ENCODE data around the gene ZBP1.

The ZBP1 gene

DNA sequence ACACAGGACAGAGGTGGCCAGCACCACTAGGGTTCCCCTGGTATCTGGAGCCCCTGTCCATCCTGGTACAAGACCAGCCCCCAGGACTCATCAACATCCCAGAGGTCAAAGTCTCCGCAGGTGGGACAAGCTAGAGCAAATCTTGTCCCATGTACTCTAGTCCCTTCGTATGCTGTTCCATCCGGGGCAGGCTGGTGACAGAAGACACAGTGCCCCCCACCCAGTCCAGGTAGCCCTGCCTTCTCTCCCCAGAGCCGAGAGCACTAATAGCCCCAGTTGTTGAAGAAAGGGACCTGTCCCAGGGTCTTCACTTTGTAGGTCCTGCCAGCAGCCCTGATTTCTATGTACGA lies 38.2 kb downstream of the ZBP1 start:
- Histone ChIP-seq H2BK5ac (ENCODE audit: low read length) (no peak overlapping the region), H2BK15ac (ENCODE audit: low read length) (no peak overlapping the region), H3K79me1 (ENCODE audit: low read depth, low read length) (peaks cover 3% of the 10 kb centered on the region), H3K23ac (ENCODE audit: low read depth, low read length, poor library complexity) (no peak overlapping the region), H2BK120ac (ENCODE audit: low read depth, low read length) (no peak overlapping the region), H3K4me1 (ENCODE audit: control insufficient read depth in 2 of 2, insufficient read depth in 1 of 2, low read depth in 1 of 2, low read length in 2 of 2) (peaks cover 3 to 4% of the 10 kb centered on the region in 2 donors), H3K27me3 (ENCODE audit: control insufficient read depth in 3 of 3, insufficient read depth in 3 of 3, low read depth in 1 of 3, low read length in 3 of 3) (peaks cover 0 to 44% (median 0%) of the 10 kb centered on the region in 3 experiments), H4K8ac (ENCODE audit: low read depth, low read length) (no peak overlapping the region), H3K4me2 (ENCODE audit: insufficient read depth, low read length, poor library complexity, severe bottlenecking) (no peak overlapping the region), H2AFZ (ENCODE audit: low read length) (no peak overlapping the region), H2BK12ac (ENCODE audit: low read length) (no peak overlapping the region), H4K91ac (ENCODE audit: low read depth, low read length, poor library complexity) (no peak overlapping the region), H2AK5ac (ENCODE audit: low read depth, low read length) (no peak overlapping the region), H3K18ac (ENCODE audit: low read length) (no peak overlapping the region), H3K9ac (ENCODE audit: low read depth, low read length, poor library complexity) (no peak overlapping the region), H3K4ac (ENCODE audit: low read length) (no peak overlapping the region), H3K4me3 (ENCODE audit: low read length in 2 of 2) (no peak overlapping the region), H3K14ac (ENCODE audit: low read length) (no peak overlapping the region), H3K36me3 (replicated peaks in 1 of 2; ENCODE audit: control insufficient read depth in 2 of 2, insufficient read depth in 2 of 2, low read length in 2 of 2) (no peaks in the 10 kb centered on the region), H3K27ac (replicated peaks; ENCODE audit: low read length) (no peak overlapping the region), H3K9me3 (replicated peaks in 1 of 2; ENCODE audit: control insufficient read depth in 2 of 2, insufficient read depth in 1 of 2, low read depth in 1 of 2, low read length in 2 of 2) (peaks cover 0 to 5% of the 10 kb centered on the region in 2 donors)
- WGBS, 2 donors (ENCODE audit: extremely low coverage in 2 of 2, insufficient read length in 2 of 2, insufficient replicate concordance in 1 of 2): no CpG with 5 or more reads among the region's 5 CpGs
- DNase-seq (ENCODE audit: low spot score): no peak

DNA sequence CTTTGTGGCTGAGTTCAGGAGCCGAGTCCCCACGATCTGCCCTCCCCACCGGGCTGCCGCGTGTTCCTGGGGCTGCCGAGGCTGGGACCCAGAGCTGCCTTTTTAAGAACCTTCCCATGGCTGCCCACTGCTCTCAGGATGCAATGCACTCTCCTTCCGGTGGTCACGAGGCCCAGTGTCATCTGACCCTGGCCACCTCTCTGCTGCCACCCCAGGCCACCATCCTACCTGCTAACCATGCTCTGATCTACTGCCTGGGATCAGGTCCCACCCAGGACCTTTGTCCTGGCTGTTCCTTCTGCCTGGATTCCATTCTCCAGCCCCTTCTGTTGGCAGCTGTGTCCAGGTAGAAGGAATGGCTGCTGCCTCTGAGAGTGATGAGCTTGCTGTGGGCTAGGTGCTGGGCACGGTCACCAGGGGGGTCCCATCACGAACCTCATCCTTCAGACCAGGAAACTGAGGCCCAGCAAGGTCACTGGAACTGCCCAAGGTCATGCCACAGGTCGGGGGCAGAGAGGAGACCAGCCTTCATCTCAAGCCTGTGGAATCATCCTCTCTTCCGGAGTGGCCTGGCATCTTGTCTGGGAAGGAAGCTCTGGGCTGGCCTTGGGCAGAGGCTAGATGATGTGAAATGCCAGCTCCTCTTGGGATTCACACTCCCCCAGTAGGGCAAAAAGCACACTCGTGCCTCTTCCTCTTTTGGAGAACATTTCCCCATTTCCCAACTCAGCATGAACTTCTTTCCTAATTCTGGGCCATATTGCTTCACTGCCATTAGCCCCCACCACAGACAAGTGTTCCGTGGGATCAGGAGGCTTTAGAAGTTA lies 38.8 kb downstream of the ZBP1 start:
- Histone ChIP-seq H3K4me1 (ENCODE audit: control insufficient read depth in 2 of 2, insufficient read depth in 1 of 2, low read depth in 1 of 2, low read length in 2 of 2) (peaks cover 2 to 4% of the 10 kb centered on the region in 2 donors), H2AFZ (ENCODE audit: low read length) (no peak overlapping the region), H3K36me3 (replicated peaks in 1 of 2; ENCODE audit: control insufficient read depth in 2 of 2, insufficient read depth in 2 of 2, low read length in 2 of 2) (no peaks in the 10 kb centered on the region), H3K9me3 (replicated peaks in 1 of 2; ENCODE audit: control insufficient read depth in 2 of 2, insufficient read depth in 1 of 2, low read depth in 1 of 2, low read length in 2 of 2) (peaks cover 0 to 5% of the 10 kb centered on the region in 2 donors), H3K4ac (ENCODE audit: low read length) (no peak overlapping the region), H2AK5ac (ENCODE audit: low read depth, low read length) (peak overlapping the region; percentile 40), H4K91ac (ENCODE audit: low read depth, low read length, poor library complexity) (no peak overlapping the region), H4K8ac (ENCODE audit: low read depth, low read length) (no peak overlapping the region), H3K14ac (ENCODE audit: low read length) (no peak overlapping the region), H3K23ac (ENCODE audit: low read depth, low read length, poor library complexity) (peak overlapping the region; percentile 12), H2BK120ac (ENCODE audit: low read depth, low read length) (no peak overlapping the region), H3K27ac (replicated peaks; ENCODE audit: low read length) (no peak overlapping the region), H3K4me2 (ENCODE audit: insufficient read depth, low read length, poor library complexity, severe bottlenecking) (no peak overlapping the region), H3K79me1 (ENCODE audit: low read depth, low read length) (peaks cover 3% of the 10 kb centered on the region), H3K27me3 (ENCODE audit: control insufficient read depth in 3 of 3, insufficient read depth in 3 of 3, low read depth in 1 of 3, low read length in 3 of 3) (peaks cover 0 to 44% (median 0%) of the 10 kb centered on the region in 3 experiments), H3K4me3 (ENCODE audit: low read length in 2 of 2) (no peak overlapping the region), H2BK15ac (ENCODE audit: low read length) (no peak overlapping the region), H3K9ac (ENCODE audit: low read depth, low read length, poor library complexity) (no peak overlapping the region), H3K18ac (ENCODE audit: low read length) (no peak overlapping the region), H2BK5ac (ENCODE audit: low read length) (no peak overlapping the region), H2BK12ac (ENCODE audit: low read length) (no peak overlapping the region)
- no peak for DNase-seq (ENCODE audit: low spot score)
- no CpG with 5 or more reads among the region's 14 CpGs for WGBS, 2 donors (ENCODE audit: extremely low coverage in 2 of 2, insufficient read length in 2 of 2, insufficient replicate concordance in 1 of 2)

DNA sequence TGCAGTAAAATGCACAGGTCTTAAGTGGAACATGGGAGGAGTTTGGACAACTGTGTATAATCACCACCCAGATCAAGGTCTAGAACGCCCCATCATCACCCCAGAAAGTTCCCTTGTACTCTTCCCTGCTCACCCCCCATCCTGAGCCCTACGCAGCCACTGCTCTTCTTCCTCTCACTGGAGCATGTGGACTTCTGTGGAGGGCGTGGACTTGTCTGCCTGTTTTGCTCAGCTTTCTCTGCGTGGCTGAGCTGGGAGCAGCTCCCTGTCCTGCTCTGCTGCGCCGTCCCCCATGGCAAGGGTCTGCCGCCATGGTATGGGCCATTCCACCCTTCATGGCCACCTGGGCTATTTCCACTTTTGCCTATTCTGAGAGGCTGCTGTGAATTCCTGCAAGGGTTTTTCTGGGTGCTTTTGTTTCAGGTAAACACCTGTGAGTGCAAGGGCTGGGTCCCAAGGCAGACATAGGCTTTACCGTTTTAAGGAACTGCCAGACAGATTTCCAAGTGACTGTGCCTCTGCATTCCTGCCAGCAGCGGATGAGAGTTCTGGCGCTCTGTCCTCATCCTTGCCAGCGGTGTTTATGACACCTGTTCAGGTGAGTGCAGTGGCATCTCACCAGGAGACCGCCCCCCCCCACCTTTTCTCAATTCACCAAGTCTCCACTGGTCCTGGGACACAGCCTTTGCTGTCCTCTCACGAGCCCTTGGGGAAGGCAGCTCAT lies 39.6 kb downstream of the ZBP1 start:
- Histone ChIP-seq H3K4me1 (ENCODE audit: control insufficient read depth in 2 of 2, insufficient read depth in 1 of 2, low read depth in 1 of 2, low read length in 2 of 2) (peaks cover 0 to 4% of the 10 kb centered on the region in 2 donors), H3K27me3 (ENCODE audit: control insufficient read depth in 3 of 3, insufficient read depth in 3 of 3, low read depth in 1 of 3, low read length in 3 of 3) (peaks cover 0 to 44% (median 0%) of the 10 kb centered on the region in 3 experiments), H3K9ac (ENCODE audit: low read depth, low read length, poor library complexity) (no peak overlapping the region), H2BK12ac (ENCODE audit: low read length) (no peak overlapping the region), H2BK5ac (ENCODE audit: low read length) (no peak overlapping the region), H3K4me2 (ENCODE audit: insufficient read depth, low read length, poor library complexity, severe bottlenecking) (no peak overlapping the region), H3K36me3 (replicated peaks in 1 of 2; ENCODE audit: control insufficient read depth in 2 of 2, insufficient read depth in 2 of 2, low read length in 2 of 2) (no peaks in the 10 kb centered on the region), H2AFZ (ENCODE audit: low read length) (peak overlapping the region; percentile 75), H3K9me3 (replicated peaks in 1 of 2; ENCODE audit: control insufficient read depth in 2 of 2, insufficient read depth in 1 of 2, low read depth in 1 of 2, low read length in 2 of 2) (peaks cover 0 to 5% of the 10 kb centered on the region in 2 donors), H3K23ac (ENCODE audit: low read depth, low read length, poor library complexity) (peak overlapping the region; percentile 12), H4K91ac (ENCODE audit: low read depth, low read length, poor library complexity) (no peak overlapping the region), H3K18ac (ENCODE audit: low read length) (no peak overlapping the region), H3K27ac (replicated peaks; ENCODE audit: low read length) (no peak overlapping the region), H2AK5ac (ENCODE audit: low read depth, low read length) (peak overlapping the region; percentile 40), H3K4me3 (ENCODE audit: low read length in 2 of 2) (no peak overlapping the region), H3K14ac (ENCODE audit: low read length) (no peak overlapping the region), H2BK15ac (ENCODE audit: low read length) (no peak overlapping the region), H3K79me1 (ENCODE audit: low read depth, low read length) (peaks cover 3% of the 10 kb centered on the region), H3K4ac (ENCODE audit: low read length) (no peak overlapping the region), H4K8ac (ENCODE audit: low read depth, low read length) (no peak overlapping the region), H2BK120ac (ENCODE audit: low read depth, low read length) (no peak overlapping the region)
- DNase-seq (ENCODE audit: low spot score): no peak
- no CpG with 5 or more reads among the region's 13 CpGs for WGBS, 2 donors (ENCODE audit: extremely low coverage in 2 of 2, insufficient read length in 2 of 2, insufficient replicate concordance in 1 of 2)

- Histone ChIP-seq H3K4me2 (ENCODE audit: insufficient read depth, low read length, poor library complexity, severe bottlenecking) (no peak overlapping the region), H3K4me3 (ENCODE audit: low read length in 2 of 2) (no peak overlapping the region), H2BK120ac (ENCODE audit: low read depth, low read length) (no peak overlapping the region), H3K14ac (ENCODE audit: low read length) (no peak overlapping the region), H3K27me3 (ENCODE audit: control insufficient read depth in 3 of 3, insufficient read depth in 3 of 3, low read depth in 1 of 3, low read length in 3 of 3) (peaks cover 0 to 50% (median 0%) of the 10 kb centered on the region in 3 experiments), H3K18ac (ENCODE audit: low read length) (no peak overlapping the region), H3K9me3 (replicated peaks in 1 of 2; ENCODE audit: control insufficient read depth in 2 of 2, insufficient read depth in 1 of 2, low read depth in 1 of 2, low read length in 2 of 2) (peaks cover 0 to 5% of the 10 kb centered on the region in 2 donors), H2AK5ac (ENCODE audit: low read depth, low read length) (no peak overlapping the region), H3K4ac (ENCODE audit: low read length) (no peak overlapping the region), H2BK15ac (ENCODE audit: low read length) (no peak overlapping the region), H3K4me1 (ENCODE audit: control insufficient read depth in 2 of 2, insufficient read depth in 1 of 2, low read depth in 1 of 2, low read length in 2 of 2) (peaks cover 0 to 4% of the 10 kb centered on the region in 2 donors), H3K9ac (ENCODE audit: low read depth, low read length, poor library complexity) (no peak overlapping the region), H2BK12ac (ENCODE audit: low read length) (no peak overlapping the region), H3K79me1 (ENCODE audit: low read depth, low read length) (peaks cover 3% of the 10 kb centered on the region), H3K27ac (replicated peaks; ENCODE audit: low read length) (no peak overlapping the region), H4K91ac (ENCODE audit: low read depth, low read length, poor library complexity) (no peak overlapping the region), H3K36me3 (replicated peaks in 1 of 2; ENCODE audit: control insufficient read depth in 2 of 2, insufficient read depth in 2 of 2, low read length in 2 of 2) (no peaks in the 10 kb centered on the region), H2AFZ (ENCODE audit: low read length) (peak overlapping the region; percentile 75), H4K8ac (ENCODE audit: low read depth, low read length) (no peak overlapping the region), H2BK5ac (ENCODE audit: low read length) (no peak overlapping the region), H3K23ac (ENCODE audit: low read depth, low read length, poor library complexity) (no peak overlapping the region)
- no peak for DNase-seq (ENCODE audit: low spot score)
- WGBS, 2 donors (ENCODE audit: extremely low coverage in 2 of 2, insufficient read length in 2 of 2, insufficient replicate concordance in 1 of 2): no CpG with 5 or more reads among the region's 21 CpGs
These were observed 40.3 kb downstream of the ZBP1 start for GRCh38 chr20:57579898-57580447.

Measured in neuronal stem cell (in vitro differentiated cells).